Progenitor cell of endocrine pancreas (in vitro differentiated cells): ENCODE results near the gene RNPEPL1. TPM values are rescaled to one million over a fixed set of nuclear protein-coding genes. Genes with fewer than 3 reads are reported as not detected.

Source experiments
- DNase-seq: peaks from one replicate; pipeline ENCODE4 v3.0.0; 2021; ENCODE audit warnings: low spot score; ENCODE audit not compliant: unreplicated experiment
- H3K27ac Mint-ChIP-seq: 2 replicates; pipeline ENCODE4 v1.8.0; 2021; ENCODE audit warnings: mild to moderate bottlenecking, moderate library complexity, mixed read lengths
- H3K27me3 Mint-ChIP-seq: 2 replicates; pipeline ENCODE4 v1.8.0; 2021; ENCODE audit warnings: mixed read lengths
- H3K36me3 Mint-ChIP-seq: 2 replicates; pipeline ENCODE4 v1.8.0; 2022; ENCODE audit warnings: mixed read lengths; ENCODE audit not compliant: insufficient read depth
- H3K4me1 Mint-ChIP-seq: 2 replicates; pipeline ENCODE4 v1.8.0; 2021; ENCODE audit warnings: low read depth, mixed read lengths
- H3K4me3 Mint-ChIP-seq: 2 replicates; pipeline ENCODE4 v1.8.0; 2021; ENCODE audit warnings: low read depth, mild to moderate bottlenecking, moderate library complexity, mixed read lengths
- H3K9me3 Mint-ChIP-seq: 2 replicates; pipeline ENCODE4 v1.8.0; 2021; ENCODE audit warnings: low read depth, mixed read lengths
- total RNA-seq: library from RNA; stranded (reverse); gene quantifications from 2 replicates; pipeline ENCODE4 v1.2.1, GENCODE V29; 2021
- TF ChIP-seq, protein P1 (sequence below): fragments of 200-600 bp; sonication (generic); IDR thresholded peaks from one replicate; pipeline ENCODE4 v1.5.0; 2021; ENCODE audit warnings: antibody characterized with exemption, mild to moderate bottlenecking; ENCODE audit not compliant: unreplicated experiment

RNPEPL1 gene
- total RNA-seq, 1 donor from 2014 or later: 52.2 TPM

DNA sequence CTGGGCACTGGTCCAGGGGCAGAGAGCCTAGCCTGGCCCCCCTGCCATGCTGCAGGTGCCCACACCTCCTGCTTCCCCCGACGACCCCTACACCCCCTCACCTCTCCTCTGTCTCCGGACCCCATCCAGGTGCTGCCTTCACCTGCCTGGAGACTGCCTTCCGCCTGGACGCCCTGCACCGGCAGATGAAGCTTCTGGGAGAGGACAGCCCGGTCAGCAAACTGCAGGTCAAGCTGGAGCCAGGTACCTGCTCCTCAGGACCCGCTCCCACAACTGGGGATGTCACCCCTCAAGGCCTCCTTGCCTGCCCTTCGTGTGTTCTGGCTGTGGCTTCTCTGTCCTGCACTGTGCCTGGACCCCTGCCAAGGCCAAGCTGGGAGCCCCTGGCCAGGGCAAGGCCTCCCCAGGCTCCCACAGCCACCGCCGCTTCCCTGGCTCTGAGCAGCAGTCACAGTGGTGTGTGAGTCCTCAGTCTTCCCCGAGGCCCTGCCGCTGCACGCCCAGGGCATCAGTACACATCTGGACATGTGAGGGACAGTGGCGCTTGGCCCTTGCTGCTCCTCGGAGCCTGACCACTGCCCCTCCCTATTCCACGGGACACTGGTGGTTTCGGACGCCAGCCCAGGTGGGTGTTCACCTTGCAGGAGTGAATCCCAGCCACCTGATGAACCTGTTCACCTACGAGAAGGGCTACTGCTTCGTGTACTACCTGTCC is 6.3 kb downstream of the RNPEPL1 start:
- Mint-ChIP-seq H3K4me1 (peaks cover under 1% of the 10 kb centered on the region), H3K27me3 (no peaks in the 10 kb centered on the region), H3K27ac (no peak overlapping the region), H3K4me3 (no peak overlapping the region), H3K36me3 (peaks cover 1% of the 10 kb centered on the region), H3K9me3 (no peaks in the 10 kb centered on the region)
- TF ChIP-seq, protein P1, sequence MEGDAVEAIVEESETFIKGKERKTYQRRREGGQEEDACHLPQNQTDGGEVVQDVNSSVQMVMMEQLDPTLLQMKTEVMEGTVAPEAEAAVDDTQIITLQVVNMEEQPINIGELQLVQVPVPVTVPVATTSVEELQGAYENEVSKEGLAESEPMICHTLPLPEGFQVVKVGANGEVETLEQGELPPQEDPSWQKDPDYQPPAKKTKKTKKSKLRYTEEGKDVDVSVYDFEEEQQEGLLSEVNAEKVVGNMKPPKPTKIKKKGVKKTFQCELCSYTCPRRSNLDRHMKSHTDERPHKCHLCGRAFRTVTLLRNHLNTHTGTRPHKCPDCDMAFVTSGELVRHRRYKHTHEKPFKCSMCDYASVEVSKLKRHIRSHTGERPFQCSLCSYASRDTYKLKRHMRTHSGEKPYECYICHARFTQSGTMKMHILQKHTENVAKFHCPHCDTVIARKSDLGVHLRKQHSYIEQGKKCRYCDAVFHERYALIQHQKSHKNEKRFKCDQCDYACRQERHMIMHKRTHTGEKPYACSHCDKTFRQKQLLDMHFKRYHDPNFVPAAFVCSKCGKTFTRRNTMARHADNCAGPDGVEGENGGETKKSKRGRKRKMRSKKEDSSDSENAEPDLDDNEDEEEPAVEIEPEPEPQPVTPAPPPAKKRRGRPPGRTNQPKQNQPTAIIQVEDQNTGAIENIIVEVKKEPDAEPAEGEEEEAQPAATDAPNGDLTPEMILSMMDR: no peak
- DNase-seq: no peak

DNA sequence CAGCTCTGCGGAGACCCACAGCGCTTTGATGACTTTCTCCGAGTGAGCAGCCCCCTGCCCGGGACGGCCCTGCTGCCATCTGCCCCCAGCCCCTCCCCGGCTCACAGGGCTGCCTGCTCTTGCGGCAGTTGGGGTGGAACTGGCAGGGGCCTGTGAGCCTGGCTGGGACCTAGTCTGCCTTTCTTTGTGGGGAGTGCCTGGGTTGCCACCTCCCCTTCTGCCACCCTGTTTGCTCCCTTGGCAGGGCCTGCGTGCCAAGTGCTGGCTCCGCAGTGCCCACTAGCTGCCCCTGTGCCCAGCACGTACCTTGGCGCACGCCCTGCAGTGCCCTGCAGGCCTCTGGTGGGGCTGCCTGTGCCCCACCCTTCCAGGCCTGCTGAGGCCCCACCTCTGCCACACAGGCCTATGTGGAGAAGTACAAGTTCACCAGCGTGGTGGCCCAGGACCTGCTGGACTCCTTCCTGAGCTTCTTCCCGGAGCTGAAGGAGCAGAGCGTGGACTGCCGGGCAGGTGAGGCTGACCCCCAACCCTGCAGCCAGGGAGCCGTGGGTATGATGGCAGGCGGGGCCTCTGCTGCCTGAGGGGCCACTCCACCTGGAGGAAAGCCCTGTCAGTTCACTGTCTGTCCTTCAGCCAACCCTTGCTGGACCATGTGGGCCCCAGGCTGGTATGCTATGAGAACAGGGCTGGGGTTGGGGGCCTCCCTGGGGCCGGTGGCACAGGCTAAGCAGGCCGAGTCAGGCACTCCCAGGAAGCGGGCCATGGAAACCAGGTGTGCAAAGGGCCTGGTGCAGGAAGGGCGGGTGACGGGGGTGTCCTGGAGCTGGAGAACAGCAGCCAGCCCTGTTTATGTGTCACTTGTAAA is 7.0 kb downstream of the RNPEPL1 start:
- H3K27ac Mint-ChIP-seq: no peak overlapping the region
- H3K4me1 Mint-ChIP-seq: peaks cover 3% of the 10 kb centered on the region
- no peaks in the 10 kb centered on the region for H3K9me3 Mint-ChIP-seq
- peaks cover 1% of the 10 kb centered on the region for H3K36me3 Mint-ChIP-seq
- TF ChIP-seq, protein P1: no peak
- no peaks in the 10 kb centered on the region for H3K27me3 Mint-ChIP-seq
- H3K4me3 Mint-ChIP-seq: no peak overlapping the region
- no peak for DNase-seq

DNA sequence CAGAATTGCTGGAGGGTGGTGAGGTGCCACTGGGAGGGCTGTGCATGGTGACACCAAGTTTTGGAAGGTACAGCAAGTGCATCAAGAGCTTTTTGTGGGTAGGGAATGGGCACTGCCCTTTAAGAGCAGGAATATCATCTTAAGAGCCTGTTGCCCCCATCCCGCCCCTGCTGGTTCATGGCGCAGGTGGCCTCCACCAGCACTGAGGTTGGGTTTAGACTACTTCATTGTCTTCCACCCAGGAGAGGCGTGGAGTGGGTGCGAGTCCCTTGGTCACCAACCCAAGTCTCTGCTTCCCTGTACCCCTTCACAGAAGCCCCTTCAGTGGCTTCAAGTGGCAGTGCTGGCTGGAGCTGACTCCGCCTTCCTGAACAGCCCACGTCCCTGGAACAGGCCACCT is 7.8 kb downstream of the RNPEPL1 start:
- DNase-seq: no peak
- no peaks in the 10 kb centered on the region for H3K27me3 Mint-ChIP-seq
- H3K27ac Mint-ChIP-seq: no peak overlapping the region
- H3K4me1 Mint-ChIP-seq: peaks cover 3% of the 10 kb centered on the region
- peaks cover 3% of the 10 kb centered on the region for H3K36me3 Mint-ChIP-seq
- no peak overlapping the region for H3K4me3 Mint-ChIP-seq
- TF ChIP-seq, protein P1: no peak
- no peaks in the 10 kb centered on the region for H3K9me3 Mint-ChIP-seq

DNA sequence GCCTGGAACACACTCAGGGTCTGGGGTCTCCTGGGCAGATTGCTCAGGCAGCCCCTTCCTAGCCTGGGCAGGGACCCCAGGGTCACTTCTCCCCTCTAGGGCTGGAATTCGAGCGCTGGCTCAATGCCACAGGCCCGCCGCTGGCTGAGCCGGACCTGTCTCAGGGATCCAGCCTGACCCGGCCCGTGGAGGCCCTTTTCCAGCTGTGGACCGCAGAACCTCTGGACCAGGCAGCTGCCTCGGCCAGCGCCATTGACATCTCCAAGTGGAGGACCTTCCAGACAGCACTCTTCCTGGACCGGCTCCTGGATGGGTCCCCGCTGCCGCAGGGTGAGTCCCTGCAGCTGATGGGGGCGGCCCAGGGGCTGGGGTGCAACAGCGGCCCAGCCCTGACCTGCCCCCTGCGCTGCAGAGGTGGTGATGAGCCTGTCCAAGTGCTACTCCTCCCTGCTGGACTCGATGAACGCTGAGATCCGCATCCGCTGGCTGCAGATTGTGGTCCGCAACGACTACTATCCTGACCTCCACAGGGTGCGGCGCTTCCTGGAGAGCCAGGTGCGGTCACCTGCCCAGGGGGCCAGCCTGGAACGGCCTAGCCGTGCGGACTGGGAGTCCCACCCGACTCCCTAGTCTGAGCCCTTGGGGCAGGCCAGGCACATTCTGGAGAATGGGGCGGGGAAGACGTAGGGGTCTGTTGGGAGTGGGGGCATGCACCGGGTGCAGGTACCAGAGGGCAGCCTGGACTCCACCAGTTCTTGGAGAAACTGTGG is 8.3 kb downstream of the RNPEPL1 start:
- Mint-ChIP-seq H3K9me3 (no peaks in the 10 kb centered on the region), H3K36me3 (peaks cover 4% of the 10 kb centered on the region), H3K4me3 (no peak overlapping the region), H3K27me3 (no peaks in the 10 kb centered on the region), H3K27ac (no peak overlapping the region), H3K4me1 (peaks cover 3% of the 10 kb centered on the region)
- TF ChIP-seq, protein P1: no peak
- DNase-seq: no peak
